Measurements from ENCODE around the gene IFITM1. TPM values are rescaled to one million over a fixed set of nuclear protein-coding genes. Genes with fewer than 3 reads are reported as not detected.

IFITM1 gene
- total and polyA plus RNA-seq, 9 of the 15 experiments (the other 6 are each of a cell fraction or from before 2014, with no cell fraction given), result 691 to 5,579 (median 974) TPM

DNA sequence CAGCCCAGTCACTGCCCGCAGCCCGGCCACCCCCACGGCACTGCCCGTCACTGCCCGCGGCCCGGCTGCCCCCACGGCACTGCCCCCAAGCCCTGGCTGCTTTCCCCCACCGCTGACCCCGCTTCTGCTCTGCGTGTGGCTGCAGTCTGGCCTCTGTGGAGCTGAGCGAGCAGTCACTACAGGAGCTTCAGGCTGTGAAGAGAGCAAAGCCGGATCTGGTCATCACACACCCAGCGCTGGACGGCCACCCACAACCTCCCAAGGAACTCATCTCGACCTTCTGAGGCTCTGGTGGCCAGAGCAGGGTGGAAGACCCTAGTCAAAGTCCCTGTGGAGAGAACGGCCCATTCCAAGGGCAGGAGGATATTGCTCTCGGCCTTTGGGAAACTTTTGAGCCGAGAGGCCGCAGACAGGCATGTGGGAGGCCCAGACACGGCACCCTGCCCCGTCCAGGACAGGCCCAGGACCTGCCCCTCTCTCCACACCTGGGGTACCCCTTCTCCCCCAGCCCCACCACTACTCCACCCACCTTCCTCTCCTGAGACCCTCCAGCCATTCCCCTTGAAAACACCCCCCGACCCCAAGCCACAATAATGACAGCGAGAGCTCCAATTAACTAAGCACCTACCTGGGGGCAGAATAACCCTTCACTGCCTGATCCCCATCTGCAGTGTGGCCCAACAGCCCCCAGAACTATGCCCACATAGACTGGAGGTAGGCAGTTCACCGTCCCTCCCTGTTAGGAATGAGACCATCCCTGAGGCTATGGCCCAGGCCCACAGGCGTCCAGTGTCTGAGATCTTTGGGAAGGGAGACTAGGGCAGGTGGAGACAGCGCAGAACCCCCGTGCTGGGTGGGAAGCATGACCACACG lies 28.6 kb upstream of the IFITM1 start:
- FAIRE-seq (no peak), DNase-seq (ENCODE audit: extremely low read depth in 1 of 4, low spot score in 3 of 4) (no peak), ATAC-seq (no peak)
- Histone ChIP-seq H2AFZ (ENCODE audit: low read depth, low read length) (no peak overlapping the region), H3K9me1 (ENCODE audit: control insufficient read depth, insufficient read depth, low read length) (no peaks in the 10 kb centered on the region), H3K4me3 (no peak overlapping the region), H3K79me2 (ENCODE audit: control insufficient read depth, insufficient read depth, low read length) (peaks cover 29% of the 10 kb centered on the region), H3K36me3 (ENCODE audit: control insufficient read depth, insufficient read depth, low read length) (peaks cover 10% of the 10 kb centered on the region; the same call in 1 of the 3 replicates), H3K4me1 (replicated peaks in 1 of 2; ENCODE audit: control insufficient read depth in 2 of 2, insufficient read depth in 2 of 2, low read length in 2 of 2) (peaks cover 18 to 72% of the 10 kb centered on the region in 2 experiments; a peak in 4 of 5 replicates), H3K4me2 (ENCODE audit: insufficient read depth, low read length) (no peak overlapping the region), H3K9ac (ENCODE audit: insufficient read depth in 1 of 2, low read depth in 2 of 2, low read length in 2 of 2) (peak overlapping the region in 1 of 2 experiments; percentile 76; a peak in 2 of 4 replicates), H3K9me3 (replicated peaks; ENCODE audit: control insufficient read depth, insufficient read depth, low read depth, low read length) (no peaks in the 10 kb centered on the region; the same call in 1 of the 2 replicates), H3K27me3 (ENCODE audit: control insufficient read depth in 2 of 2, insufficient read depth in 2 of 2, low read length in 2 of 2) (no peaks in the 10 kb centered on the region), H3K27ac (ENCODE audit: extremely low read depth, low read depth, low read length) (no peak overlapping the region), H4K20me1 (replicated peaks; ENCODE audit: control insufficient read depth, insufficient read depth, low read length) (no peaks in the 10 kb centered on the region)
- TF ChIP-seq, protein P1, sequence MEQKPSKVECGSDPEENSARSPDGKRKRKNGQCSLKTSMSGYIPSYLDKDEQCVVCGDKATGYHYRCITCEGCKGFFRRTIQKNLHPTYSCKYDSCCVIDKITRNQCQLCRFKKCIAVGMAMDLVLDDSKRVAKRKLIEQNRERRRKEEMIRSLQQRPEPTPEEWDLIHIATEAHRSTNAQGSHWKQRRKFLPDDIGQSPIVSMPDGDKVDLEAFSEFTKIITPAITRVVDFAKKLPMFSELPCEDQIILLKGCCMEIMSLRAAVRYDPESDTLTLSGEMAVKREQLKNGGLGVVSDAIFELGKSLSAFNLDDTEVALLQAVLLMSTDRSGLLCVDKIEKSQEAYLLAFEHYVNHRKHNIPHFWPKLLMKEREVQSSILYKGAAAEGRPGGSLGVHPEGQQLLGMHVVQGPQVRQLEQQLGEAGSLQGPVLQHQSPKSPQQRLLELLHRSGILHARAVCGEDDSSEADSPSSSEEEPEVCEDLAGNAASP (IDR thresholded peaks at IDR 0.05), result no peak
- TF ChIP-seq RBFOX2 (IDR thresholded peaks at IDR 0.05; ENCODE audit: low read depth, low read length), result 0 out of 2 replicates have a peak, but pooled peaks have one; percentile 4
- WGBS (ENCODE audit: insufficient coverage, low coverage, missing lambda C conversion rate), result 83% methylated on average over 24 of the region's 29 CpGs
- ChIA-PET CTCF (ENCODE audit: low intra/inter-chr PET ratio) (no interaction called here), POLR2A (interaction anchor here (0.6 kb wide), 1 partner anchor 41 kb away, joined by 3 read pairs; no protein-coding TSS in a partner anchor)
- intact Hi-C loops (cut with micrococcal nuclease) (no loop called here), in situ Hi-C loops (cut with MboI) (no loop called here)
- no TSS peak for BruUV-seq (replicated peaks)

All from K562 (cell line).